ENCODE data around the gene FANCC.

FANCC gene

GRCh38 chr9:95249986-95250385 lies 67.5 kb downstream of the FANCC start:
- no peaks in the 10 kb centered on the region for H3K27me3 ChIP-seq (ENCODE audit: control insufficient read depth in 5 of 5, insufficient read depth in 4 of 5, low read length in 5 of 5)
- no peak overlapping the region for H3K27ac ChIP-seq (ENCODE audit: low read depth, low read length)
- H3K36me3 ChIP-seq (ENCODE audit: control insufficient read depth in 5 of 5, insufficient read depth in 5 of 5, low read length in 5 of 5), result peaks cover 0 to 16% (median 9%) of the 10 kb centered on the region in 5 donors
- no peak overlapping the region for H3K9ac ChIP-seq (ENCODE audit: low read length in 5 of 5)
- H3K4me3 ChIP-seq (ENCODE audit: low read depth in 1 of 5, low read length in 5 of 5), result no peak overlapping the region
- no peaks in the 10 kb centered on the region for H3K9me3 ChIP-seq (ENCODE audit: control insufficient read depth in 5 of 5, low read length in 5 of 5)
- H3K4me1 ChIP-seq (ENCODE audit: control insufficient read depth in 5 of 5, insufficient read depth in 5 of 5, low read length in 5 of 5), result no peaks in the 10 kb centered on the region

GRCh38 chr9:95246547-95246946 lies 71.0 kb downstream of the FANCC start:
- Histone ChIP-seq H3K27me3 (ENCODE audit: control insufficient read depth in 5 of 5, insufficient read depth in 4 of 5, low read length in 5 of 5) (no peaks in the 10 kb centered on the region), H3K4me3 (ENCODE audit: low read depth in 1 of 5, low read length in 5 of 5) (no peak overlapping the region), H3K27ac (ENCODE audit: low read depth, low read length) (no peak overlapping the region), H3K36me3 (ENCODE audit: control insufficient read depth in 5 of 5, insufficient read depth in 5 of 5, low read length in 5 of 5) (peaks cover 0 to 16% (median 10%) of the 10 kb centered on the region in 5 donors), H3K9ac (ENCODE audit: low read length in 5 of 5) (no peak overlapping the region), H3K4me1 (ENCODE audit: control insufficient read depth in 5 of 5, insufficient read depth in 5 of 5, low read length in 5 of 5) (no peaks in the 10 kb centered on the region), H3K9me3 (ENCODE audit: control insufficient read depth in 5 of 5, low read length in 5 of 5) (no peaks in the 10 kb centered on the region)

GRCh38 chr9:95242613-95243012 lies 74.9 kb downstream of the FANCC start:
- no peak overlapping the region for H3K9ac ChIP-seq (ENCODE audit: low read length in 5 of 5)
- peaks cover 0 to 20% (median 14%) of the 10 kb centered on the region in 5 donors for H3K36me3 ChIP-seq (ENCODE audit: control insufficient read depth in 5 of 5, insufficient read depth in 5 of 5, low read length in 5 of 5)
- H3K4me3 ChIP-seq (ENCODE audit: low read depth in 1 of 5, low read length in 5 of 5), result no peak overlapping the region
- no peaks in the 10 kb centered on the region for H3K4me1 ChIP-seq (ENCODE audit: control insufficient read depth in 5 of 5, insufficient read depth in 5 of 5, low read length in 5 of 5)
- no peak overlapping the region for H3K27ac ChIP-seq (ENCODE audit: low read depth, low read length)
- no peaks in the 10 kb centered on the region for H3K9me3 ChIP-seq (ENCODE audit: control insufficient read depth in 5 of 5, low read length in 5 of 5)
- H3K27me3 ChIP-seq (ENCODE audit: control insufficient read depth in 5 of 5, insufficient read depth in 4 of 5, low read length in 5 of 5), result no peaks in the 10 kb centered on the region

DNA sequence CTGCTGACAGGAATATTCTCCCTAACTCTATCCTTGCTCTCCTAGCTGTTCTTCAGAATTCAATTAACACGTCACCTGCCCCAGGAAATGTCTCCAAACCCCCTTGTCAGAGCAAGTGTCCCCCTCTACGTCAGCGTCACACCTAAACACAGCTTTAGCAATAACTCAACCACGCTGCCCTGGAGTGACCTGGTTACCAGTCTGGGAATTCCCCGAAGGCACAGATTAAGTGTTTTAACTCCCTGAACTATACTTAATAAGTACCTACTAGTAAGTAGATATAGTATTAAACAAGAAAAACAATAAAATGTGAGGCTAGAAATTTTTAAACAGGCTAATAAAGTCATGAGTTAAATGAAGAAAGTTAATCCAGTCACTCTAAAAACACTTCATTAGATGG lies 78.4 kb downstream of the FANCC start:
- no peak overlapping the region for H3K27ac ChIP-seq (ENCODE audit: low read depth, low read length)
- H3K9me3 ChIP-seq (ENCODE audit: control insufficient read depth in 5 of 5, low read length in 5 of 5), result no peaks in the 10 kb centered on the region
- H3K4me3 ChIP-seq (ENCODE audit: low read depth in 1 of 5, low read length in 5 of 5), result no peak overlapping the region
- H3K27me3 ChIP-seq (ENCODE audit: control insufficient read depth in 5 of 5, insufficient read depth in 4 of 5, low read length in 5 of 5), result no peaks in the 10 kb centered on the region
- H3K9ac ChIP-seq (ENCODE audit: low read length in 5 of 5), result no peak overlapping the region
- H3K36me3 ChIP-seq (ENCODE audit: control insufficient read depth in 5 of 5, insufficient read depth in 5 of 5, low read length in 5 of 5), result peaks cover 0 to 7% (median 4%) of the 10 kb centered on the region in 5 donors
- H3K4me1 ChIP-seq (ENCODE audit: control insufficient read depth in 5 of 5, insufficient read depth in 5 of 5, low read length in 5 of 5), result no peaks in the 10 kb centered on the region

- no peak overlapping the region for H3K9ac ChIP-seq (ENCODE audit: low read length in 5 of 5)
- H3K27me3 ChIP-seq (ENCODE audit: control insufficient read depth in 5 of 5, insufficient read depth in 4 of 5, low read length in 5 of 5), result no peaks in the 10 kb centered on the region
- H3K9me3 ChIP-seq (ENCODE audit: control insufficient read depth in 5 of 5, low read length in 5 of 5), result no peaks in the 10 kb centered on the region
- H3K4me3 ChIP-seq (ENCODE audit: low read depth in 1 of 5, low read length in 5 of 5), result no peak overlapping the region
- H3K36me3 ChIP-seq (ENCODE audit: control insufficient read depth in 5 of 5, insufficient read depth in 5 of 5, low read length in 5 of 5), result peaks cover 0 to 7% (median 4%) of the 10 kb centered on the region in 5 donors
- H3K4me1 ChIP-seq (ENCODE audit: control insufficient read depth in 5 of 5, insufficient read depth in 5 of 5, low read length in 5 of 5), result no peaks in the 10 kb centered on the region
- no peak overlapping the region for H3K27ac ChIP-seq (ENCODE audit: low read depth, low read length)
Observed at GRCh38 chr9:95237336-95237735, 80.2 kb downstream of the FANCC start.

GRCh38 chr9:95230046-95230445 lies 87.5 kb downstream of the FANCC start:
- H3K27ac ChIP-seq (ENCODE audit: low read depth, low read length), result no peak overlapping the region
- H3K36me3 ChIP-seq (ENCODE audit: control insufficient read depth in 5 of 5, insufficient read depth in 5 of 5, low read length in 5 of 5), result peaks cover 0 to 2% (median 0%) of the 10 kb centered on the region in 5 donors
- H3K4me3 ChIP-seq (ENCODE audit: low read depth in 1 of 5, low read length in 5 of 5), result no peak overlapping the region
- no peak overlapping the region for H3K9ac ChIP-seq (ENCODE audit: low read length in 5 of 5)
- no peaks in the 10 kb centered on the region for H3K9me3 ChIP-seq (ENCODE audit: control insufficient read depth in 5 of 5, low read length in 5 of 5)
- H3K27me3 ChIP-seq (ENCODE audit: control insufficient read depth in 5 of 5, insufficient read depth in 4 of 5, low read length in 5 of 5), result no peaks in the 10 kb centered on the region
- no peaks in the 10 kb centered on the region for H3K4me1 ChIP-seq (ENCODE audit: control insufficient read depth in 5 of 5, insufficient read depth in 5 of 5, low read length in 5 of 5)

DNA sequence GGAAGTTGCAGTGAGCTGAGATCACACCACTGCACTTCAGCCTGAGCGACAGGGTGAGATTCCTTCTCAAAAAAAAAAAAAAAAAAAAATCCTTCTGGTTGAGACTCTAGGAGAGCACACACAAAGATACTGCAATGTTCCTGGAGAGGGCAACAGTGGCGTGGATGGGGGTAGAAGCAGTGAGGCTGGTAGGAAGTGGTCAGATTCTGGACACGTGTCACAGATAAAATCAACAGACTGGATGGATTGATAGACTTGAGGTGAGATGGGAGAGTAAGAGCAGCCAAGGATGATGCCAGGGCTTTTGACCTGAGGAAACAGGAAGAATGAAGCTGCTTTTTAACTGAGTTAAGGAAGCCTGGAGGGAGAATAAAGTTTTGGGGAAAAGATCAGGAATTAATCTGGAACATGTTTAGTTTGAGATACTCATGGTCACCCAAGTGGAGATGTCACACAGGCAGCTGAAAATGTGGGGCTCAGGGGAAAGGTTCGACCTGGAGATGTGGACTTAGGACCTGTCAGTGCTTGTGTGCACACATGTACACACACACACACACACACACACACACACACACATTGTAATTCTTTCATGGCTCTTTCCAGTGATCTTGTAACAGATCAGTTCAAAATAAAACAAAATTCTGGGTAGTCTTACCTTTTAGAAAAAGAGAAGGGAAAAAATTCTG lies 88.1 kb downstream of the FANCC start:
- no peaks in the 10 kb centered on the region for H3K27me3 ChIP-seq (ENCODE audit: control insufficient read depth in 5 of 5, insufficient read depth in 4 of 5, low read length in 5 of 5)
- no peaks in the 10 kb centered on the region for H3K9me3 ChIP-seq (ENCODE audit: control insufficient read depth in 5 of 5, low read length in 5 of 5)
- no peaks in the 10 kb centered on the region for H3K36me3 ChIP-seq (ENCODE audit: control insufficient read depth in 5 of 5, insufficient read depth in 5 of 5, low read length in 5 of 5)
- no peaks in the 10 kb centered on the region for H3K4me1 ChIP-seq (ENCODE audit: control insufficient read depth in 5 of 5, insufficient read depth in 5 of 5, low read length in 5 of 5)
- H3K4me3 ChIP-seq (ENCODE audit: low read depth in 1 of 5, low read length in 5 of 5), result no peak overlapping the region
- no peak overlapping the region for H3K27ac ChIP-seq (ENCODE audit: low read depth, low read length)
- no peak overlapping the region for H3K9ac ChIP-seq (ENCODE audit: low read length in 5 of 5)

DNA sequence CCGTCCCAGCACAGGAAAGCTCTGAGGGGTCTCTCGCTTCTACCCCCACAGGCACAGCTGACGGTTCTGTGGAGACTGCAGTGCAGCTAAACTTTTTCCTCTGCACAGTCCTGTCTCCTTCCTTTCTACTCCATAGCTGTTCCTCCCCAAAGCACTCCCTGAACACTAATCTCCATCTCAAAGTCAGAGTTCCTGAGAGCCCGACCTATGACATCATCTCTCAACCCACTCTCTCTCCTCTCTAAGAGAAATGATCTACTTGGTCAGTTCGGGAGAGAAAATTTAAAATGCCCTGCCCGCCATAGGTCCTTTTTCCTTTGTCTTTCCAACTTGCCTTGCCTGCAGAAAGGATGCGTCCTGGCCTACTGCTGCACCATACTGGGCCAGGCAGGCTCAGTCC lies 90.6 kb downstream of the FANCC start:
- Histone ChIP-seq H3K27ac (ENCODE audit: low read depth, low read length) (no peak overlapping the region), H3K9me3 (ENCODE audit: control insufficient read depth in 5 of 5, low read length in 5 of 5) (no peaks in the 10 kb centered on the region), H3K27me3 (ENCODE audit: control insufficient read depth in 5 of 5, insufficient read depth in 4 of 5, low read length in 5 of 5) (no peaks in the 10 kb centered on the region), H3K36me3 (ENCODE audit: control insufficient read depth in 5 of 5, insufficient read depth in 5 of 5, low read length in 5 of 5) (no peaks in the 10 kb centered on the region), H3K4me1 (ENCODE audit: control insufficient read depth in 5 of 5, insufficient read depth in 5 of 5, low read length in 5 of 5) (no peaks in the 10 kb centered on the region), H3K4me3 (ENCODE audit: low read depth in 1 of 5, low read length in 5 of 5) (no peak overlapping the region), H3K9ac (ENCODE audit: low read length in 5 of 5) (no peak overlapping the region)

DNA sequence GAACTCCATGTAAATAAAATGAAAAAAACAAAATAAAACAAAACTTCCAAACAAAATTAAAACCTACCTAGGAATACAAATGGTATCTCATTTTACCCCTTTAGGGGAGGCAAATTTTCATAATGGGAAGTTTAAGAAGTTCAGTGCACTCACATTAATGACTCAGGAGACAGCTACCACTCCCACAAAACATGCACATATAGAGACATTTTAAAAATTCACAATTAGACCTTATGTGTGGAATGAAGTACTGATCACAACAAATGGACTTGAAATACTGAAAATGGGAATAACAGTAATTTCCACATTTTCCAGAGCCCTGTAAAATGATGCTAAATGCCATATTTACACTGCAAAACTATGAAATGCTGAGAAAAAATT lies 91.8 kb downstream of the FANCC start:
- Histone ChIP-seq H3K27me3 (ENCODE audit: control insufficient read depth in 5 of 5, insufficient read depth in 4 of 5, low read length in 5 of 5) (no peaks in the 10 kb centered on the region), H3K4me1 (ENCODE audit: control insufficient read depth in 5 of 5, insufficient read depth in 5 of 5, low read length in 5 of 5) (no peaks in the 10 kb centered on the region), H3K9me3 (ENCODE audit: control insufficient read depth in 5 of 5, low read length in 5 of 5) (no peaks in the 10 kb centered on the region), H3K9ac (ENCODE audit: low read length in 5 of 5) (no peak overlapping the region), H3K36me3 (ENCODE audit: control insufficient read depth in 5 of 5, insufficient read depth in 5 of 5, low read length in 5 of 5) (no peaks in the 10 kb centered on the region), H3K27ac (ENCODE audit: low read depth, low read length) (no peak overlapping the region), H3K4me3 (ENCODE audit: low read depth in 1 of 5, low read length in 5 of 5) (no peak overlapping the region)

GRCh38 chr9:95225076-95225725 lies 92.3 kb downstream of the FANCC start:
- no peaks in the 10 kb centered on the region for H3K4me1 ChIP-seq (ENCODE audit: control insufficient read depth in 5 of 5, insufficient read depth in 5 of 5, low read length in 5 of 5)
- H3K9ac ChIP-seq (ENCODE audit: low read length in 5 of 5), result no peak overlapping the region
- H3K27me3 ChIP-seq (ENCODE audit: control insufficient read depth in 5 of 5, insufficient read depth in 4 of 5, low read length in 5 of 5), result no peaks in the 10 kb centered on the region
- no peaks in the 10 kb centered on the region for H3K36me3 ChIP-seq (ENCODE audit: control insufficient read depth in 5 of 5, insufficient read depth in 5 of 5, low read length in 5 of 5)
- no peaks in the 10 kb centered on the region for H3K9me3 ChIP-seq (ENCODE audit: control insufficient read depth in 5 of 5, low read length in 5 of 5)
- no peak overlapping the region for H3K4me3 ChIP-seq (ENCODE audit: low read depth in 1 of 5, low read length in 5 of 5)
- no peak overlapping the region for H3K27ac ChIP-seq (ENCODE audit: low read depth, low read length)
